GM18868 (cell line): Measurements from ENCODE around the gene MTMR1.

Experiments
- ATAC-seq: cut with Tn5 transposase; IDR thresholded peaks from one replicate; pipeline ENCODE4 v1.9.1; 2021; ENCODE audit warnings: mild to moderate bottlenecking, moderate library complexity; ENCODE audit not compliant: unreplicated experiment

The MTMR1 gene

GRCh38 chrX:150761819-150762216, 68.6 kb downstream of the MTMR1 start:
- no peak for ATAC-seq

- no peak for ATAC-seq
These were observed 69.3 kb downstream of the MTMR1 start for GRCh38 chrX:150762258-150763165.

- ATAC-seq, result no peak
These were observed 70.2 kb downstream of the MTMR1 start for GRCh38 chrX:150763303-150763797.

GRCh38 chrX:150763810-150764209, 70.6 kb downstream of the MTMR1 start:
- no peak for ATAC-seq

- ATAC-seq, result no peak
These were observed 72.0 kb downstream of the MTMR1 start for GRCh38 chrX:150765237-150765636.

GRCh38 chrX:150765782-150766350, 72.7 kb downstream of the MTMR1 start:
- ATAC-seq, result no peak

GRCh38 chrX:150766351-150767044, 73.3 kb downstream of the MTMR1 start:
- no peak for ATAC-seq

- no peak for ATAC-seq
These were observed 73.8 kb downstream of the MTMR1 start for GRCh38 chrX:150767045-150767395.

- ATAC-seq, result no peak
These were observed 74.4 kb downstream of the MTMR1 start for GRCh38 chrX:150767475-150768131.

- ATAC-seq, result no peak
These were observed 74.9 kb downstream of the MTMR1 start for GRCh38 chrX:150768132-150768485.

GRCh38 chrX:150768580-150769190, 75.5 kb downstream of the MTMR1 start:
- no peak for ATAC-seq

GRCh38 chrX:150769408-150769807, 76.2 kb downstream of the MTMR1 start:
- ATAC-seq, result no peak

- no peak for ATAC-seq
These were observed 77.4 kb downstream of the MTMR1 start for GRCh38 chrX:150770623-150771022.

GRCh38 chrX:150771116-150771515, 77.9 kb downstream of the MTMR1 start:
- ATAC-seq, result no peak

GRCh38 chrX:150772150-150772970, 79.2 kb downstream of the MTMR1 start:
- ATAC-seq, result peak; percentile 88

GRCh38 chrX:150773117-150773516, 79.9 kb downstream of the MTMR1 start:
- ATAC-seq, result no peak

GRCh38 chrX:150773634-150774033, 80.4 kb downstream of the MTMR1 start:
- ATAC-seq, result no peak

- ATAC-seq, result no peak
These were observed 81.8 kb downstream of the MTMR1 start for GRCh38 chrX:150774798-150775568.
